Effector memory CD4-positive, alpha-beta T cell (primary cell): Measurements from ENCODE around the gene DOK1.

Experiments
- DNase-seq, 3 donors: peaks; one replicate each; pipeline ENCODE4 v3.0.0-alpha.2; 2020
- H3K27ac ChIP-seq: 2 replicates; pipeline ENCODE4 v1.7.0; 2013; ENCODE audit warnings: mild to moderate bottlenecking, low read length, moderate library complexity; ENCODE audit not compliant: insufficient read depth, poor library complexity, severe bottlenecking
- H3K27me3 ChIP-seq: replicated peaks from 2 replicates; pipeline ENCODE4 v1.7.0; 2013; ENCODE audit warnings: mild to moderate bottlenecking, low read length; ENCODE audit not compliant: insufficient read depth, control insufficient read depth, poor library complexity, severe bottlenecking
- H3K36me3 ChIP-seq: 2 replicates; pipeline ENCODE4 v1.7.0; 2013; ENCODE audit warnings: mild to moderate bottlenecking, low read length, moderate library complexity; ENCODE audit not compliant: control insufficient read depth, insufficient read depth
- H3K4me1 ChIP-seq: 2 replicates; pipeline ENCODE4 v1.7.0; 2013; ENCODE audit warnings: low read length, mild to moderate bottlenecking; ENCODE audit not compliant: control insufficient read depth, insufficient read depth, poor library complexity, severe bottlenecking
- H3K4me3 ChIP-seq: 2 replicates; pipeline ENCODE4 v1.7.0; 2013; ENCODE audit warnings: low read length, low read depth, mild to moderate bottlenecking; ENCODE audit not compliant: insufficient read depth, poor library complexity, severe bottlenecking
- H3K9me3 ChIP-seq: 2 replicates; pipeline ENCODE4 v1.7.0; 2013; ENCODE audit warnings: mild to moderate bottlenecking, low read length, moderate library complexity; ENCODE audit not compliant: control insufficient read depth

DOK1 gene

GRCh38 chr2:74533464-74533863 lies 21.1 kb upstream of the DOK1 start:
- H3K27ac ChIP-seq = no peak overlapping the region
- no peak overlapping the region for H3K4me3 ChIP-seq
- no peak for DNase-seq
- H3K27me3 ChIP-seq = no peaks in the 10 kb centered on the region
- H3K4me1 ChIP-seq = peaks cover 20% of the 10 kb centered on the region
- no peaks in the 10 kb centered on the region for H3K36me3 ChIP-seq
- no peaks in the 10 kb centered on the region for H3K9me3 ChIP-seq

DNA sequence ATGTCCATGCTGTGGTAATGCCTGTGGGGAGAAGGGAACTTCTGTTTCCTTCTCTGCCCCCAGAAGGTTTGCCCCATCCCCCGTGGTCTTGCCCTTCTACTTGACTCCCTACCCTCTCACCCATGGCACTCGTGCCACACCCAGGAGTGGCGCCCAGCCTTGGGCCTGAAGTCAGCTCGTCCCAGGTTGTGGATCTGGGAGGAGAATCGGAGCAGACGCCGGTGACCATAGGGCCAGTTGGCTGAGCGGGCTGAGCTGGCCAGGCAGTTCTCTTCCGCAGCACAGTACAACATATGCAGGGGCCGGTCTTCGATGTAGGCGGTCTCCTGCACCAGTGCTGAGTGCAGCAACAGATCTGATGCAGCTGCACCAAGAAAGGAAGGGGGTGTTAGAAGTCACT lies 20.1 kb upstream of the DOK1 start:
- H3K4me1 ChIP-seq = peaks cover 11% of the 10 kb centered on the region
- no peak for DNase-seq
- no peak overlapping the region for H3K4me3 ChIP-seq
- H3K27me3 ChIP-seq = peaks cover 3% of the 10 kb centered on the region
- H3K9me3 ChIP-seq = no peaks in the 10 kb centered on the region
- no peaks in the 10 kb centered on the region for H3K36me3 ChIP-seq
- H3K27ac ChIP-seq = no peak overlapping the region

DNA sequence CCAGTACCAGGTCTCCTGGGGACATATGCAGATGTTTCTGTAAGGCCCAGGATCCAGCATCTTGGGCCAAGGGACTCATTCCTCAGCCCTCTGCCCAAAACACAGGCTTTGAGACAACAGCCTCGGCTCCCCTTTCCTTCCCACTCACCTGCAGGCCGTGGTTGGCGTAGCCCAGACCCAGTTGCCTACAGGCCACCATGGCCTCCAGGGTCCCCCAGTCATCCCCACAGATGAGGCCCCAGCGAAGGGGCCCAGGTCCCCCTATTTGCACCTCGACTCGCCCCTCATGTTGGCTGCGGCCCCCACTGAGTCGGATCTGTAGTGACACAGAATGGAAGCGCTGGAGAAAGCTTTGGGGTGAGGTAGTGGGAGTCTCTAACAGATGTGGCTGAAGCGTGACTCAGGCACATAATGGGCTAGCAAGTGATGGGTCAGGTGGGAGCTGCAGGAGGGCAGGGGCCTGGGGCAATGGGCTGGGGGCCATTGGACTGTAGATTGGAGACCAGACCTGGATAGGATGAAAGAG lies 19.0 kb upstream of the DOK1 start:
- Histone ChIP-seq H3K27ac (no peak overlapping the region), H3K27me3 (peaks cover 5% of the 10 kb centered on the region), H3K9me3 (no peaks in the 10 kb centered on the region), H3K36me3 (no peaks in the 10 kb centered on the region), H3K4me1 (peaks cover 9% of the 10 kb centered on the region), H3K4me3 (no peak overlapping the region)
- no peak for DNase-seq

GRCh38 chr2:74536166-74536950 lies 18.2 kb upstream of the DOK1 start:
- Histone ChIP-seq H3K27me3 (peaks cover 5% of the 10 kb centered on the region), H3K27ac (no peak overlapping the region), H3K36me3 (no peaks in the 10 kb centered on the region), H3K9me3 (no peaks in the 10 kb centered on the region), H3K4me3 (no peak overlapping the region), H3K4me1 (peaks cover under 1% of the 10 kb centered on the region)
- DNase-seq = no peak

DNA sequence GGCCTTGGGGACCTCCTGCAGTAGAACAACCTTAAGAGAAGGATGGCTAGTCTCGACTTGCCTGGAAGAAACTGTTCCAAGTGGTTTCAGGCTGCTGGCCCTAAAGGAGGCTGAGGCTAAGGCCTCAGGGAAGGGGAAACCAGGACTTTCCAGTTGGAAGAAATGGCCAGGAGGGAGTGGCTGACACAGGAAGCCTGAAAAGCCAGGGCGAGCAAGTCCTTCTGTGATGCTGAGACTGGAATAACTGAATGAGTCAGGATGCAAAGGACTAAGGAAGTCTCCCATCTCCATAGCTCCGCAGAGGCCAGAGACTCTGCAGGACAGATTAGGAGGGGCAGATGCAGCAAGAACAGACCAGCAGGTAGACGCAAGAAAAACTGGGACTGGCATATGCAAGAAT lies 17.4 kb upstream of the DOK1 start:
- Histone ChIP-seq H3K9me3 (no peaks in the 10 kb centered on the region), H3K4me1 (no peaks in the 10 kb centered on the region), H3K36me3 (no peaks in the 10 kb centered on the region), H3K4me3 (no peak overlapping the region), H3K27me3 (peaks cover 5% of the 10 kb centered on the region), H3K27ac (no peak overlapping the region)
- DNase-seq = no peak

- no peaks in the 10 kb centered on the region for H3K36me3 ChIP-seq
- no peaks in the 10 kb centered on the region for H3K9me3 ChIP-seq
- no peak for DNase-seq
- H3K4me1 ChIP-seq = no peaks in the 10 kb centered on the region
- H3K4me3 ChIP-seq = no peak overlapping the region
- H3K27me3 ChIP-seq = peaks cover 5% of the 10 kb centered on the region
- no peak overlapping the region for H3K27ac ChIP-seq
These were observed 15.6 kb upstream of the DOK1 start for GRCh38 chr2:74538881-74539339.

DNA sequence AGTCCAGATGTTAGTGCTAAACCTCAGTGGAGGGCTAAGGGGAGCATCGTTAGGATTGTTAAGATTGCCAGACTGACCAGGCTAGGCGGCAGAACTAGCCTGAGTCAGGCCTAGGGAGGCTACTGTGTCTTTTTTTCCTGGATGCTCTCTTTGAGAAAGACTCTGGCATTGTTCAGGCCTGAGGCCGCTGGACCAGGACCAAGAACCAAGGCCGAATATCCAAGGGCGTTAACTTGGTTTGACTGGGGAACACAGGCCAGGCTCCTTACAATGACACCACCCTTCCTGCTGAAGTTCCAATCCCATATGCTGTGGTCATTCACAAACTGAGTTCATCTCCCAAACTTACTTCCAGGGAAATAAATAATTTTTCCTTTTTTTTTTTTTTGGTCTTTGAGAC lies 14.2 kb upstream of the DOK1 start:
- no peaks in the 10 kb centered on the region for H3K9me3 ChIP-seq
- peaks cover 5% of the 10 kb centered on the region for H3K27me3 ChIP-seq
- no peak overlapping the region for H3K4me3 ChIP-seq
- no peak overlapping the region for H3K27ac ChIP-seq
- DNase-seq = no peak
- no peaks in the 10 kb centered on the region for H3K4me1 ChIP-seq
- H3K36me3 ChIP-seq = no peaks in the 10 kb centered on the region

DNA sequence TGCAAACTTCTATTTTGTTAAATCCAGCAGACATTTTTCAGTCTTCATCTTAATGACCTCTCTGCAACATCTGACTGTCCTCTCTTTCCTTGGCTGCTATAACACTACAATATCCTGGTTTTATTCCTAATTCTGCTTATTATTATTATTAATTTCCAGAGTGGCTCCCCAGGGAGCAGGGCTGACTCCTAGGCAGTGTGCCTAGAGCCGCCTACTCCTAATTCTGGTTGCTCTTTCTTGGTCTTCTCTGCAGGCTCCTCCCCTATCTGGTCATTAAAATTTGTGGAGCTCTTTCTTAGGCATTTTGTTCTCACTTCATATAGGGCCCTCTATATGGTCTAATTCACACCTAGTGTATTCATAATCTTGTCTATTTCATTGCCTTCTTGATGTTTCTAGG lies 11.5 kb upstream of the DOK1 start:
- Histone ChIP-seq H3K4me3 (no peak overlapping the region), H3K4me1 (no peaks in the 10 kb centered on the region), H3K27me3 (peaks cover 13% of the 10 kb centered on the region), H3K27ac (no peak overlapping the region), H3K36me3 (no peaks in the 10 kb centered on the region), H3K9me3 (no peaks in the 10 kb centered on the region)
- no peak for DNase-seq

GRCh38 chr2:74544634-74545033 lies 9.9 kb upstream of the DOK1 start:
- Histone ChIP-seq H3K4me1 (peaks cover 5% of the 10 kb centered on the region), H3K27ac (no peak overlapping the region), H3K9me3 (no peaks in the 10 kb centered on the region), H3K36me3 (no peaks in the 10 kb centered on the region), H3K27me3 (peaks cover 24% of the 10 kb centered on the region), H3K4me3 (no peak overlapping the region)
- DNase-seq = no peak

DNA sequence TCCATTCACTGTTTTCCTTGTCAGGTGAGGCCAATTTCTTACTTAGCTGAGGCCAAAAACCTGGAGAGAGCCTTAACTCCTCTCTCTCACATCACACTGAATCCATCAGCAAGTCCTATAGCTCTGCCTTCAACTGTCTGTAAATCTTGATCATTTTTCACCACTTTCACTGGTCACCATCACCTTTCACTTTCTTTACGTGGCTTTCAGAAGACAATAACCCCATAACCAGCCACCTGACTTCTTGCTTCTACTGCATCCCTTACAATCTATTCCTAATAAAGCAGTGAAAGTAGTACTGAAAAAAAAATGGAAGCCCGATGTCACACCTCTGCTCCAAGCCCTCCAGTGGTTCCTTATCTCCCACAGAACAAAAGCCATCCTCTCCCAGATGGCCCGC lies 8.5 kb upstream of the DOK1 start:
- no peak for DNase-seq
- Histone ChIP-seq H3K27ac (no peak overlapping the region), H3K4me3 (no peak overlapping the region), H3K27me3 (peaks cover 27% of the 10 kb centered on the region), H3K9me3 (no peaks in the 10 kb centered on the region), H3K4me1 (peaks cover 5% of the 10 kb centered on the region), H3K36me3 (no peaks in the 10 kb centered on the region)
